Dermis microvascular lymphatic vessel endothelial cell (primary cell): ENCODE data around the gene MPP1. TPM values are rescaled to one million over a fixed set of nuclear protein-coding genes. Genes with fewer than 3 reads are reported as not detected.
"Not testable (repeated sequence)": the region's sequence is repeated elsewhere in the genome, so short reads cannot be mapped to it uniquely, and the experiment has no call there.

Experiments used
- DNase-seq, 2 donors: peaks; one replicate each; pipeline versions ENCODE4 v3.0.0 to v3.0.0-alpha.2; 2010; ENCODE audit warnings: low read depth in 2 of 2
- total RNA-seq: library from RNA; depleted of rRNA; stranded (reverse); fragments of >200 nt; gene quantifications from 2 replicates; pipeline ENCODE4 v1.2.1, GENCODE V29; 2014

MPP1 gene
- 23.6 and 28.1 TPM in 2 replicates for total RNA-seq

DNA sequence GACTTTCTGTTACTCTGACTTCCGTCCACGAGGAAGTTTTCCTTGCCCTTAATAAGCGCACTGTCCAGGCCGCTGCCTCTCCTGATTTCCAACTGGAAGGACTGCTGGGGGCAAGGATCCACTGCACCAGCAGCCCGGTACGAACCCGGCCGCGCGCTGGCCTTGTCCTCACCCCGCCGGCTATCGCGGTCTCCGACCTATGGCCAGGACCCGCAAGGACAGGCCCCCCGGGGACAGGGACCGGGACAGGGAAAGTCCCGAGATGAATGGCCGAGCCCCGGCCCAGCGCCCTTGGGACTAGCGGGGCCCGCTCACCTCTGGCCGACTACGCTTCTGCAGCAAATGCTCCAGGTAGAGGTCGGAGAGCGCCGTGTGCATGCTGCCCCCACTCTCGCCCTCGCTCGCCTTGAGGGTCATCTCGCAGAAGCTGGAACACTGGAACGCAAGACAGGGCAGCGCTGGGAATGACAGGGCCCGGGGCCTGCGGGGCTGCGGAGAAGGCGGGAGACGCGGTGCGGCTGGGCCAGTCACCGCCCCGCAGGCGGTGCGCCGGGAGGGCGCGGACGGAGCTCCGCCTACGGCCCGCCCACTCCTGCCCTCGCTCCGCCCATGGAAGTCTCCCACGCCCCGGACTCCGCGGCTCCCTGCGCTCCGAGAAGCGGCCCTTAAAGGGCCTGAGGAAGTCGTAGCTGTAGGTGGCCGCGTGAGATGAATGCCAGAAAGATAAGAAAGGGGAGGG lies at the start of gene MPP1:
MPP1 (minus strand) TSS at position 529 of the 739 bp plus-strand sequence; CDS start at position 417, 112 bp downstream.
- peak in 1 of 2 donors; percentile 76 for DNase-seq

DNA sequence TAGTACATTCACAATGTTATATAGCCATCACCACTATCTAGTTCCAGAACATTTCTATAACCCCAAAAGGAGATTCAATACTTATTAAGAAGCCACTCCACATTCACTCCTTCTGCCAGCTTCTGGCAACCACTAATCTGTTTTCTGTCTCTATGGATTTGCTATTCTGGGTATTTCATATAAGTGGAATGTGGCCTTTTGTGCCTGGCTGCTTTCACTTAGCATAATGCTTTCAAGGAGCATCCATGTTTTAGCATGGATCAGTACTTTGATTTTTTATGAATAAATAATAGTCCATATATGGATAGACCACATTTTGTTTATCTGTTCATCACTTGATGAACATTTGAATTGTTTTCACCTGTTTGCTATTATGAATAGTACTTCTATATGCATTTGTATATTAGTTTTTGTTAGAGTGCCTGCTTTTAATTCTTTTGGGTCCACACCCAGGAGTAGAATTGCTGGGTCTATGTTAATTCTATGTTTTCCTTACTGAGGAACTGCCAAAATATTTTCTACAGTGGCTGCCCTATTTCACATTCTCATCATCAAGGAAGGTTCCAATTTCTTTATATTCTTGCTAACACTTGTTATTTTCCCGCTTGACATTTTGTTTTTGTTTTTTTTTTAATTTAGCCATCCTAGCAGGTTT lies 45.8 kb upstream of the MPP1 start:
- DNase-seq = no peak

DNA sequence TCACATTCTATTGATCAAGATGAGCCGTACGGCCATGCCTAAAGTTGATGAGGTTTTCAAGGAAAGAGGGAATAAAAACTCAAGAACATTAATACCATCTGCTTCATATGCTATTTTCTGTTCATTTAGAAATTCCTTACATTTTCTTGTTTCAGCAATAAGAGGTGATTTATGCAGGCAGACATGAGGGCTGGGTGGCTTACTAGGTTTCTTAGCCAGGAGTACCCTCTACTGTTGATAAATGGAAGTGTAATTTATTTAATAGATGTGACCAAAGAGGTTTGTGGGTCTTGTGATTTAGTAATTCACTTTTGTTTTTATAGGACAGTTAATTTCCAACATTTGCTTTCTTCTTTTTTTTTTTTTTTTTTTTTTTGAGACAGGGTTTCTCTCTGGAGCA lies 35.6 kb upstream of the MPP1 start:
- peak; percentile 60 to 68 for DNase-seq

DNA sequence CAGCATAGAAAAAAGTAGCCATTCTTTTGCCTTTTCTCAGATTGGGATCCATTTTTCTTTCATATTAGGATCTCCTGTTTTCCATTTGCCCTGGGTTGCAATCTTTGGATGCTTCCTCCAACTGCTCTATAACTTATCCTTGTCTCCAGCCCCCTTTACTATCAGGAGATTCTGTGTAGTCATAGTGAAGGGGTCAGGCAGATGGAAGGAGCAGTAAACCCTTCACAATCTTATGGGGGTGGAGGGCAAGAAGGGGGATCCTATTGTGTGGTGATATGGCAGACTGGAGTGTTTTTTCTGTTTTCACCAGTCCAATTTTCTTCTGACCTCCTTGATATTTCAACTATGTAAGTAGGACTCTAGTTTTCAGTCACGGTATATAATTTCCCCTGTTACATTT lies 30.9 kb upstream of the MPP1 start:
- DNase-seq = no peak

DNA sequence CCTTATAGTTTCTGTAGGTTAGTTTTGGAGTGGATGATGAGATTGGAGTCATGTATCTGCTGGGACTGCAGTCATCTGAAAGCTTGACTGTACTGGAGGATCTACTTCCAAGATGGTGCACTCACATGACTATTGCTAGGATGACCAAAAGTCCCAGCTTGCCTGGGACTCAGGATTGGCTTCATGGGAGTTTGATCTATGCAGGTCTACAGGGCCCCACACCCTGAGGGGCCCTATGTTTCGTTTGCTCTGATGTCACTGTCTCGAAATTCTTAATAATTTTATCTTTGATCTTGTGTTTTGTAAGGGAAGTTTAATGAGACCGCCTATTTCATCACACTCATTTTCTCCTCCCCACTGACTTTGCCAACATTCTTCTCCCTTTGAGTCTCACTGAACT lies 29.3 kb upstream of the MPP1 start, which contains the start of gene SMIM9:
SMIM9 (minus strand) TSS at position 101 of the 400 bp plus-strand sequence. CDS start 3,806 bp downstream, outside the sequence.
- no peak for DNase-seq

DNA sequence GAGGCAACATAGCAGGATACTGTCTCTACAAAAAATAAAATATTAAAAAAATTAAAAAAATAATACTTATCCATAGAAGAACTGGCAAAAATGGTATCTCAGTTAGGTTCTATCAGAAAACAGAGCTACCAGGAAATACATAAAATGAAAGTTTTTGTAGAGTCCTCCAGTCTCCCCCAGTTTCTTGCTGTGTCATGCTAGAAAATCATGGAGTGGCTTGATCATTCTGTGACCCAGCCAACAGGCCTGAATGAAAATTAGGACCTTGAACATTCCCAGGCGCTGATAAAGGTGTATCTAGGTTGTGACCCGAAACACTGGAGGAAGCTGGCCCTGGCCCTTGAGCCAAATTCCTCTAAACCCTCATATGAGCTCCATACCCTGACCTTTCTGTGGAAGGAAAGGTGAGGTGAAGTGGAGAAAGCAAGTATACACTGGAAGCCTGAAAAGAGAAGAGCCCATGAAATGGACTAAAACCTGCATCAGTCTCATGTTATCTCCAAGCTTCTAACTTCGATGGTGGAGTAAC lies 28.5 kb upstream of the MPP1 start:
- DNase-seq = no peak

DNA sequence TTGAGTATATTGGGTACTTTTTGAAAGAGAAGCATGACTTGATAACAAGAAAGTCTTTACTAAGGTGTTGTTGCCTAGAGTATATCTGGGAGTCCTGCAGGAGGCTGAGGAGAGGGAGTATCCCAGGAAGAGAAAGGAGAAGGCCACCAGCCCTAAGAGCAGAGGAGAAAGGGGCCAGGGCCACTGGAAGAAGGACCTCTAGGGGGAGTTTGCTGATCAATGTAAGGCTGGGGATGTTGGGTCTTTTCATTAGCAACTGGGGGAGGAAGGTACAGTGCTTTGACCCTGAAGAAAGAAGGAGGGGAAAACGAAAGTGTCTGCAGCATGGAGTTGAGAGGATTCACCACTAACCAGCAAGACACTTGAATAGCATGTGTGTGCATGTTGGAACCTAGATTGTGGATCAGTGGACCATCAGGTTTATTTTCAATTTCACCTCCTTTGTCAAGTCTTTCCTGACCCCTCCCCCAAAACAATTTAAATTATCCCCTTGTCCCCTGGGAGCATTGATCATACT lies 24.7 kb upstream of the MPP1 start:
- no peak for DNase-seq

DNA sequence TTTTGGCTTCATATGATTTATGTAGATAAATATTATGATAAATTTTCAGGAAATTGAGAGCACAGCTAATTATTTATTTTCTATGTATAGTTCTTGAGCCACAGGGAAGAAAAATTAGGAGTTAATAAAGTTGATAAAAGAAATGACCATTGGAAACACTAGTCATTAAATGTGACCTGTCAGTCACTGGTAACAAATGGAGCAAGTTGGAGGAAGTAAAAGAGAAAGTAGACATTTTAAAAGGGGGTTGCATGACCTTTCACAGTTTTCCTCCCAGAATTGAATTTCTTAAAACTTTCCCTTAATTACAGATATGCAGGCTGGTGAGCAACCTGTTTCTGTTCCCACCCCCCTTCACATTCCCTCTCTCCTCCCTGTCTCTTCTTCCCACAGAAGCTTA lies 23.8 kb upstream of the MPP1 start:
- DNase-seq = no peak

DNA sequence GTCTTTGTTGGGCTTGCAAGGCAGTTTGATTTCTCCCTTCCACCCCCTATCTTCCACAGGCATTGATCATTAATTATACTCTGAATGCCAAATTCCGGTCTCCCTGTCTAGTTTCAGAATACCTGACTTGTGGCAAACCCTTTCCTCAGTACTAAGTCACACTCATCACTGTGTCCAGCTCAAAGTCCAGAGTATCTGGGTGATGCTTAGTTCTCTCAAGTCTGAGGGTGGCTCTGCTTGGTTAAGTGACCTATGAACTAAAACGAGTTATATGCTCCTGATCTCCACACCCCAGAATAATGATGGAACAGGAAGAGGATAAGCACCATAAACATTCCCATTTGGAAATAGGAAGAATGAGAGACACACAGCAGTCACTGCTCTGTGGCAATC lies 22.7 kb upstream of the MPP1 start:
- no peak for DNase-seq

DNA sequence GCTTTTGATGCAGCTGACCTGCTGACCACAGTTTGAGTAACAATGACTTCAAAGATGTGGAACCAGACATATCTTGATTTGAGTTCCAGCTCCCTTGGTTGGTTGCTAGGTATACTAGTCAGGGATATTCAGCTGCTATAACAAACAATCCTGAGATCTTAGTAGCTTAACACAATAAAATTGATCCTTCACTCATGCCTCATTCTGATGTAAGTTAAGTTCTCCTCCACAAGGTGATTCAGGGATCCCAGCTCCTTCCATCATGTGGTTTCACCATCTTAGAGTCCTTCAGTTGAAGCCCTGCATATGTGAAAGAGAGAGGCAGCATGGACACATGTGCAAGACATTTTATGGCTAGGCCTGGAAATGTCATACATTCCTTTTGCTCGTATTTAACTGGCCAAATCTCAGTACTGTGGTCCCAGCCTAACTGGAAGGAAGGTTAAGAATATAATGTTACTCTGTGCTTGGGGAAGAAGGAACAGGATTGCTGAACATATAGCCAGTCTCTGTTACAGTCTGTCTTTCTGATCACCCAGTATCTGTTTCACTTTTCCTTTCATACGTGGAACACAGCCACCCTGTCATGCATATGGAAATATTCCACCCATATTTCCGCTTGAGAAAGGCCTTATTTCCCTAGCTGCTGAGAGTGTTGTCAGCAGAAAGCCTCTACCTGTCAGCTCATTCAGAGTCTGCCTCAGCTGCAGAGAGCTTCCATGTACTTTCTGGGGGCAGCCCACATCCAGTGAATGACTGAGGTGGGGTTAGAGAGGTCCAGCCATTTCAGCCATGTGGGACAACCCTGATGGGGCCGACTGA lies 22.1 kb upstream of the MPP1 start:
- peak in 1 of 2 donors; percentile 70 for DNase-seq

DNA sequence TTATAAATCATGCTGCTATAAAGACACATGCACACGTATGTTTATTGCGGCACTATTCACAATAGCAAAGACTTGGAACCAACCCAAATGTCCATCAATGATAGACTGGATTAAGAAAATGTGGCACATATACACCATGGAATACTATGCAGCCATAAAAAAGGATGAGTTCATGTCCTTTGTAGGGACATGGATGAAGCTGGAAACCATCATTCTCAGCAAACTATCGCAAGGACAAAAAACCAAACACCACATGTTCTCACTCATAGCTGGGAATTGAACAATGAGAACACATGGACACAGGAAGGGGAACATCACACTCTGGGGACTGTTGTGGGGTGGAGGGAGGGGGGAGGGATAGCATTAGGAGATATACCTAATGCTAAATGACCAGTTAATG lies 20.3 kb upstream of the MPP1 start:
- DNase-seq = not testable (repeated sequence)

DNA sequence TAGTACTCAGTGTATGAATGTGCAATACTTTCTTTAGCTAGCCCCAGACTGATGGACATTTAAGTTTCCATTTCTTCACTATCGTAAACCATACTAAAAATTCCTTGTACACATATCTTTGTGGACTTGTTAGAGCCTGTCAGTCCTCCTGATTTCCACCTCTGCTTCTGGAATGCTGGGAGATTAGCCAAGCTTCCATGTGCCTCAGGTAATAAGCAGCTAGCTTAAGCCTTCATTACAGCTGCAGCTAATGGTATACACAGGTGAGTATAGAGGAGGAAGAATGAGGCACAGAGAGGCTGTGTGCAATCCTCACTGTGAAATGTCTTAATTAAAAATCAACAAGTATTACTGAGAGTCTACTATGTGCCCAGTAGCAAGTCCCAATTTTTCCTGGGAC lies 19.4 kb upstream of the MPP1 start:
- no peak for DNase-seq

DNA sequence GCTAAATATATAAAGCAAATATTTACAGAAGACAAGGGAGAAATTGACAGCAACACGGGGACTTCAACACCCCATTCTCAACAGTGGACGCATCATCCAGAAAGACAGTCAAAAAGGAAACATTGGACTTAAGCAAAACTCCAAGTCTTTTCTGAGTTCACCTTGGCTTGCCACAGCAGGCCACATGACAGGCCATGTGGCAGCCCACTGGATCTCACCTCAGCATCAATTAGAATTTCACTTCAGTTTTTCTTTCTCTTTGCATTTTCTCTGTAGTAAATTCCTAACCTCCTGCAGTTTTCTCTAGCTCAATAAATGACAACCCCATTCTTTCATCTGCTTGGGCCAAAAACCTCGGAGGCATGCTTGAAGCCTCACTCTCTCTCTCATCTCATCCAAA lies 16.7 kb upstream of the MPP1 start:
- no peak for DNase-seq

DNA sequence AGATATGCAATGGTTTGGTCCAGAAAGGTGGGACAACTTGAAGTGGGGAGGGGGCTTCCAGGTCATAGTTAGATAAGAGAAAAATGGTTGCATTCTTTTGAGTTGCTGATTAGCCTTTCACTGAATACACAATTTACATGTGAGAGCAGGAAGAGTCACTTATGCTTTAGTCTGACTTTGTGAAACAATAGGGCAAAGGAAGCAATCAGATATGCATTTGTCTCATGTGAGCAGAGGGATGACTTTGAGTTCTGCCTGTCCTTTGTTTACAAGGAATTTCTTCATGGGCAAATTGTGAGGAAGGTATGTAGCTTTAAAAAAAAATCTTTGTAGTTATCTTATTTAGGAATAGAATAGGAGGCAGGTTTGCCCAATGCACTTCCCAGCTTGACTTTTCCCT lies 16.2 kb upstream of the MPP1 start:
- no peak for DNase-seq

DNA sequence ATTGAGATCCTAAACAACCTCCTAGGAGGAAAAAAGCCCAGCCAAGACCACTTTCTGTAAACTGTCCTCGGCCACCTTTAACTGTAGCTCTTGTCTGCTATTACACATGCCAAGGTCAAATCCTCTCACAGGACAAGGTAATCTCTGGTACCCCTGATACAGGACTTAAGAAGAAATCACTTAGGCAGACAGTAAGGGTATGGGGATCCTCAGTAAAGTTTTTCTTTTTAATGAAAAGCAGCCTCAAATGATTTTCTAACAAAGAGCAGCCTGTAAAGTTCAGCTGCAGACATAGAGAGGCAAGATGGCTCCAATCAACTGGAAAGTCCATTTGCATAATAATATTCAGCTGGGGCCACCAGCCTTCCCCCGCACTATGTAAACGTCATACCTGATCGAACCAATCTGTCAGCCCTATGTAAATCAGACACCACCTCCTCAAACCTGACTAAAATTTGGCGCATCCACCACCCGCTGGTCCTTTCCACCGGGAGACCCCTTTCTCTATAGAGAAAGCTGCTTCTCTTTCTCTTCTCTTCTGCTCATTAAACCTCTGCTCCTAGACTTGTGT lies 14.6 kb upstream of the MPP1 start:
- no peak for DNase-seq

DNA sequence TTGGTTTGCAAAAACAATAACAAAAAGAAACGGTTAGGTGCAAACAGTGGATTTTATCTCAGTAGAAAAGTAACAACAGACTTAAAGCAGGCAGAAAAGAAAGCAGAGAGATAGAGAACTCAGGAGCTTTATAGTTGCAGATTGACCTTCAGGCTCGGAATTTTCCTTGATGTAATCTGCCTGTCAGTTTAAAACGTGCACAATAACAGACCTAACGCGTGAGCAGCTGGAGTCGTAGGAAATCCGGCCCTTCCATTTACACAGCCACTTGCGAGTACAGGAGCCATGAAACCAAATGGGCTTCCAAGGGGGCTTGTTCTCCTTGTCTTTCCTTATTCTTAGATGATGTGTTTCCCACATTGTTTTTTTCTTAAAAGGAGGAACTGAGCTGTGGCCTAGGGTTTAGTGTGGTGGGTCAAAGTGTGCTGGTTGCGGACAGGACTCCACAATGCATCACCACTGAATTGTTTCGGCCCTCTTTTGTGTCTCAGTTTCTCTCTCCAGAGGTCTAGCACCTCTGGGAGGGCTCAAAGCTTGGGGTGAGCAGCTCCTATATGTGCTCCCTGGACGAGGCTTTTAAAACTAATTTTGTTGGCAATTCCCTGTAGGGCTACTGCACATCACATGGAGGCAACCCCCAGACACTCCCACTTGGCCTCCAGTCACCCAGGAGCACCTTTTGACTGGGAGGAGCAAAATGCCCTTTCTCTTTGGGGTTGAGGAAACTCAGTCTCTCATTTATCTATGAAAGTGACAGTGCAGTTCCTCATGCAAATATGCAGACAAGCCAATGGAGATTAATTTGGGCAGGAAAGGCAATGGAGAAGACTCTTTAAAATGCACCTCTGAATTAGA lies 13.9 kb upstream of the MPP1 start:
- peak; percentile 39 to 55 for DNase-seq

DNA sequence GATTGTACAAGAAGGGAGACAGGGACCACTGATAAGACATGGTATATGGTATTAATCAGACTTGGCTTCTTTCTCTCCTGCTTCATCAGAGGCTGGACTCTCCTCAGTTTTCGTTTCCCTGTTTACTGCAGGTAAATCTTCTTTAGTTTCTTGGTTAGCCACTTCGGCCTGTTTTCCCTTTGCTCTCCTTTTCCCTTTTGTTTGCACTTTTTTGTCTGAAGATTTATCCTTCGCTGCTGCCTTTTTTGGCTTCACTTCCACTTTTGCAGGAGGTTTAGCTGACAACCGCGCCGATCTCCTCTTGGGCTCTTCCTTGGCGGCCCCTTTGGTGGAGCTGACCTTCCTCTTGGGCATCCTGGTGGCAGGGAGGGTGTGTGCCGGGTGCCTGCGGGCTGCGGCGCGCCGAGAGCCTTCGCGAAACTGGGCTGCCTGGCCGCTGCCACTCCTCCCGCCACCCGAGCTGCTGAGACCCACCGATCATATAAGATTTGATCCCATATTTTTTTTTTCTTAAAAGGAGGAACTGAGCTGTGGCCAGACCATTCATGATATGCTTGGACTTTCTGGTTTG lies 11.8 kb upstream of the MPP1 start:
- DNase-seq = not testable (repeated sequence)

DNA sequence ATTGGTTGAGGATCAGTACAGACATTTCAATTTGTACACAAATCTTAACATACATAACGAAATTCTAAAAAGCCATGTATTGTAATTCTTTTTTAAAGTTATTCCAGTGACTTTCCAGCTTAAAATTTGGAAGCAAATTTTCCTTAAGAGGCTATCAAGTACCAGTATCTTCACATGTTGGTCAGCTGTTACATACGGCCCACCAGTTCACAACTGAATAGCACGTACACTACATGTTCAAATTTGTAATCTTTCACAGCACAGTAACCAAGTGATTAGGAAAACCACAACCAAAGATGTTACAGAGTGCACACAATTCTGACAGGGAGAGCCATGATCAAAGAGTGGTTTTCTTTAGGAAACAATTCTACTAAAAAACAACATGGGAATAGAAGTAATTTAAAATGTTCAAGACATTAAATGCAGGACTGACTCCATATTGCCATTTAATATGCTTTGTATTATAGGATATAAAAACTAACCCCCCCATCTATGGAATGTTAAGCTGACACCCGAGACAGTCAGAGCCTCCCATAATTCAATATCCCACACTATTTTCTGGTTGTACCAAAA lies 11.1 kb upstream of the MPP1 start:
- DNase-seq = not testable (repeated sequence)

DNA sequence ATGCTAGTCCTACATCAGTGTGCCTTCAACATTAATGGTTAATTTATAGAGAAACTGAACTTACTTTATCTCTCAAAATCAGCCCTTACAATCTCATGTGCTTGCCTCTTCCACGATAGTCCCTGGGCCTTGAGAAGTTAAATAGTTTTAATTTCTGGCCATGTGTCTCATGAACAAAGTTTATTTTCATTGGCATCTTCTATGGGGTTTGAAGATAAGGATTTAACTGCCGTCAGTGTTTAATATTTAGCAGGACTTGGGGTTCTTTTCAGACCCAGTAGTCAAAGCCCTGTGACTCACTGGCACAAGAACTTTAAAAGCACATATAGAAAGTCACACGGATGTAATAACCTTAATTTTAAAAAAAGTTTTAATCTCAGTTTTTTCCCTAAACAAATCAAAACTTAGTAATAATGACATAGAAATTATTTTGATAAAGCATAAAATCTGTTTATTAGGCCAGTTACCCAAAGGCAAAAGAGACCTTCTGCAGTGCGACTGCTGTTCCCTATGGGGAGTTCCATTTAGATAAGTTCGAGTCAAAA lies 10.1 kb upstream of the MPP1 start:
- no peak for DNase-seq
